ENCODE results near the gene B3GNT3. TPM values are rescaled to one million over a fixed set of nuclear protein-coding genes. Genes with fewer than 3 reads are reported as not detected.
A peak's percentile ranks its signal among the peaks of the same experiment; 100 is the strongest.

Gene B3GNT3
- total RNA-seq, 4 donors from 2014 or later, result 0.20 to 2.4 (median 0.44) TPM; not detected in 1

DNA sequence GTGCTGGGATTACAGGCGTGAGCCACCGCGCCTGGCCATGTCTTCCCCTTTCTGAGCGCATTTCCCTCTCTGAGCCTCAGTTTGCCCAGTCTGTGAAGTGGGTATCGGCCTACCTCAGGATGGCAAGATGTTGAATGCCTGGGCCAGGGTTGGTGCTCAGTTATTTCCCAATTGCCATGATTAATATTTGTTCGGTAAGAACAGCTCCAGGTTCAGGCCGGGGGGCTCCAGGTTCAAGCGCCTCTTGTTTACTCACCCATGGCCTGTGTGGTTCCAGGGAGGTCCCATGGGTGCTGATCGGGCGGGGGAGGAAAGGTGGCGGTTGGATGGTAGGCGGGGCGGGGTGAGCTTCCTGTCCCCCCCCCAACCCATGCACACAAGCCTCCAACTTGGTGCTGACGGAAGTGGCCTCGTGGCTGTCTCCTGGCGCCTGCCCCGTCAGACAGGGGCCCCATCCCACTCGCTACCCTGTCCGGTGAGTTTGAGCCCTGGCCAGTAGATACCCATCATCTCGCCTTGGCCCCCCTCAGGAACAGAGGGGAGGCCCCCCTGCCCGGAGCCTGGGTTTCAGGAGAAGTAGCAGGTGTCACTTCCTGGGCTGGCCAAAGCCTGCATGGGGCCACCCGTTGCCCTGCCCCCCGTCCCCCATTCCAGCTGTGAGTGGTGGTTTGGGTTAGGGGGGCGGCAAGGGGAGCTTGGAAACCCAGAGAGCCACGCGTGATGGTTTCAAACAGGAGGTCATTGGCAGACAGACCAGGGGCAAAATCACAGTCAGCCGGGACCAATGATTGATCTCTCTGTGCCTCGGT is 43.6 kb upstream of the B3GNT3 start, which contains the start of gene FCHO1:
FCHO1 (plus strand) TSS at position 375 of the 809 bp plus-strand sequence. CDS start 3,688 bp downstream, outside the sequence.
- Histone ChIP-seq H3K27me3 (peaks cover 0 to 14% of the 10 kb centered on the region in 2 donors), H3K36me3 (no peaks in the 10 kb centered on the region), H3K27ac (peak within 1 kb of the TSS in 3 of 4 donors; percentile 60 to 77 (median 61)), H3K4me1 (peaks cover 0 to 18% (median 9%) of the 10 kb centered on the region in 4 donors), H3K4me3 (peak within 1 kb of the TSS in 2 of 4 donors; percentile 21 to 31), H3K9me3 (no peaks in the 10 kb centered on the region)
- peak in 1 of 2 donors; percentile 21 for DNase-seq (ENCODE audit: low spot score in 2 of 2)
- WGBS, 2 donors, result 53 to 64% methylated on average over 20 to 28 of the region's 28 CpGs
- no peak for TF ChIP-seq POLR2A (IDR thresholded peaks at IDR 0.05)
- TF ChIP-seq, protein P1, sequence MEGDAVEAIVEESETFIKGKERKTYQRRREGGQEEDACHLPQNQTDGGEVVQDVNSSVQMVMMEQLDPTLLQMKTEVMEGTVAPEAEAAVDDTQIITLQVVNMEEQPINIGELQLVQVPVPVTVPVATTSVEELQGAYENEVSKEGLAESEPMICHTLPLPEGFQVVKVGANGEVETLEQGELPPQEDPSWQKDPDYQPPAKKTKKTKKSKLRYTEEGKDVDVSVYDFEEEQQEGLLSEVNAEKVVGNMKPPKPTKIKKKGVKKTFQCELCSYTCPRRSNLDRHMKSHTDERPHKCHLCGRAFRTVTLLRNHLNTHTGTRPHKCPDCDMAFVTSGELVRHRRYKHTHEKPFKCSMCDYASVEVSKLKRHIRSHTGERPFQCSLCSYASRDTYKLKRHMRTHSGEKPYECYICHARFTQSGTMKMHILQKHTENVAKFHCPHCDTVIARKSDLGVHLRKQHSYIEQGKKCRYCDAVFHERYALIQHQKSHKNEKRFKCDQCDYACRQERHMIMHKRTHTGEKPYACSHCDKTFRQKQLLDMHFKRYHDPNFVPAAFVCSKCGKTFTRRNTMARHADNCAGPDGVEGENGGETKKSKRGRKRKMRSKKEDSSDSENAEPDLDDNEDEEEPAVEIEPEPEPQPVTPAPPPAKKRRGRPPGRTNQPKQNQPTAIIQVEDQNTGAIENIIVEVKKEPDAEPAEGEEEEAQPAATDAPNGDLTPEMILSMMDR (IDR thresholded peaks at IDR 0.05), result no peak
- TF ChIP-seq EP300 (IDR thresholded peaks at IDR 0.05), result no peak

DNA sequence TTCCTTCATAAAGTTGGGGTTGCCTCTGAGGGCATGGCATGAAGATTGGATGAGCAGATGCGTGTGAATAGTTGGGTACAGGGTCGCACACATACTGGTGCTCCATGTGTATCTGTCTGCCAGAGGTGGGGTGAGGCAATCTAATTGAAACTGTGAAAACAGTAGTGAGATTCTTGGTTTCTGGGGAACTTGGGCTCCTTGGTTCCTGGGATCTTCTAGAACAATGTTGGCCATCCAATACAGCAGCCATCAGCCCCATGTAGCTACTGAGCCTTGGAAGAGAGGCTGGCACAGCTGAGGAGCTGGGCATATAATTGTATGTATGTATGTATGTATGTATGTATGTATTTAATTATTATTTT is 43.0 kb upstream of the B3GNT3 start:
- Histone ChIP-seq H3K27me3 (peaks cover 0 to 14% of the 10 kb centered on the region in 2 donors), H3K9me3 (no peaks in the 10 kb centered on the region), H3K36me3 (no peaks in the 10 kb centered on the region), H3K4me1 (peaks cover 0 to 18% (median 7%) of the 10 kb centered on the region in 4 donors), H3K27ac (peak overlapping the region in 3 of 4 donors; percentile 60 to 77 (median 61)), H3K4me3 (peak overlapping the region in 2 of 4 donors; percentile 21 to 31)
- TF ChIP-seq POLR2A (IDR thresholded peaks at IDR 0.05), result no peak
- no peak for TF ChIP-seq EP300 (IDR thresholded peaks at IDR 0.05)
- TF ChIP-seq, protein P1 (IDR thresholded peaks at IDR 0.05), result no peak
- 77 to 89% methylated on average over 2 of the region's 2 CpGs for WGBS, 2 donors
- DNase-seq (ENCODE audit: low spot score in 2 of 2), result no peak

DNA sequence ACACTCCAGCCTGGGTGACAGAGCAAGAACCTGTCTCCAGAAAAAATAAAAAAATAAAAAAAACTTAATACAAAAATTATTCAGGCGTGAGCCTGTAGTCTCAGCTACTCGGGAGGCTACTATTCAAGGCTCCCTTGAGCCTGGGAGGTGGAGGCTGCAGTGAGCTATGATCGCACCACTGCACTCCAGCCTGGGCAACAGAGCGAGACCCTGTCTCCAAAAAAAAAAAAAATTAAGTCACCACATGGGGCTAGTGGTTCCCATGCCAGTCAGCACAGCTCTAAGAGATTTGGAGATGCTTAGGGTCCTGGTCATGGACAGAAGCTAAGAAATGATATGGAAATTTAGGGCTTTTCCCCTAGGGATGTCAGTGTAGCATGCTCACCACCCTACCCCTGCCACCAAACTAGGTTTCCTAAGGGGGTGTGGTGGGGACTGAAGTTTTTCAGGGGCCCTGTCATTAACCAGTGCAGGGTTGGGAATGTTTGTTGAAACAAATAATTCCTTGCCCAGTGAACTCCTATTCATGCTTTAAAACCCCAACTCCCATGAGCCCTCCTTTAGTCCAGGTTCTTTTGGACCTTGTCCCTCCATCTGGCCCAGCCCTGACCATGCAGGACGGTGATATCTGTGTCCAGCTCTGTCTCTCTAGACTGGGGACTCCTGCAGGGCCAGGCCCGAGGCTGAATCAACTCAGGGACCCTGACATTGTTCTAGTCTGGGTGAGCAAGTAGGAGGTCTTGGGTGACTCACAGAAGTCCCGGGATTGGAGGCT is 41.9 kb upstream of the B3GNT3 start:
- H3K27ac ChIP-seq, result no peak overlapping the region
- no peaks in the 10 kb centered on the region for H3K9me3 ChIP-seq
- DNase-seq (ENCODE audit: low spot score in 2 of 2), result no peak
- no peaks in the 10 kb centered on the region for H3K36me3 ChIP-seq
- H3K27me3 ChIP-seq, result peaks cover 0 to 5% of the 10 kb centered on the region in 2 donors
- TF ChIP-seq POLR2A (IDR thresholded peaks at IDR 0.05) (no peak), EP300 (IDR thresholded peaks at IDR 0.05) (no peak)
- TF ChIP-seq, protein P1 (IDR thresholded peaks at IDR 0.05), result no peak
- no peak overlapping the region for H3K4me3 ChIP-seq
- 80 to 85% methylated on average over 7 of the region's 7 CpGs for WGBS, 2 donors
- H3K4me1 ChIP-seq, result peaks cover 0 to 14% (median 4%) of the 10 kb centered on the region in 4 donors

DNA sequence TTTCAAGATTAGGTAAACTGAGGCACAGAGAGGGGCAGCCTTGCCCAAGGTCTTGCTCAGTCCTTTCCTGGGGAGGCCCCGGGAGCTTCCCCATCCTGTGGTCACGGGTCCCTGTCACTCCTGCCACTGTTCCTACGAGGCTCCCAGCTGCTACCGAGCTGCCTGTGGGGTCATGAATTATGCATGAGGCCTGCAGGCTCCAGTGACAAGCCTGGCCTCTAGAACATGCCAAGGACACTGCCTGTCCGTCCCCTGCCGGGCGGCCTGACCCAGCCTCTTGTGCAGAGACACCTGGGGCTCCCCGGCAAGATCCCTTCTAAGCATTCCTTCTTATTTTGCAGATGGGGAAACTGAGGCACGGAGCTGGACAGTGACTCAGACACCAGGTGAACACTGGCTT is 41.0 kb upstream of the B3GNT3 start:
- no peak for TF ChIP-seq POLR2A (IDR thresholded peaks at IDR 0.05)
- no peak for TF ChIP-seq EP300 (IDR thresholded peaks at IDR 0.05)
- TF ChIP-seq, protein P1 (IDR thresholded peaks at IDR 0.05), result no peak
- Histone ChIP-seq H3K27ac (no peak overlapping the region), H3K4me1 (peaks cover 0 to 12% (median 3%) of the 10 kb centered on the region in 4 donors), H3K9me3 (no peaks in the 10 kb centered on the region), H3K4me3 (no peak overlapping the region), H3K27me3 (no peaks in the 10 kb centered on the region), H3K36me3 (no peaks in the 10 kb centered on the region)
- WGBS, 2 donors, result 46 to 63% methylated on average over 9 of the region's 9 CpGs
- DNase-seq (ENCODE audit: low spot score in 2 of 2), result no peak
